NT2/D1 (cell line): ENCODE data around the gene CHST4.

Source experiments
- DNase-seq: peaks from one replicate; pipeline ENCODE4 v3.0.0-alpha.2; 2011; ENCODE audit warnings: low read depth, low spot score
- H3K27me3 ChIP-seq: 2 replicates; pipeline ENCODE4 v1.6.0; 2011; ENCODE audit warnings: mild to moderate bottlenecking; ENCODE audit not compliant: insufficient read length, insufficient read depth
- H3K36me3 ChIP-seq: 2 replicates; pipeline ENCODE4 v1.6.1; 2011; ENCODE audit warnings: mild to moderate bottlenecking, low read length, mixed read lengths; ENCODE audit not compliant: insufficient read depth, insufficient read length
- H3K4me1 ChIP-seq: 2 replicates; pipeline ENCODE4 v1.5.1; 2011; ENCODE audit not compliant: insufficient read depth, insufficient read length
- H3K4me3 ChIP-seq: 2 replicates; pipeline ENCODE4 v1.5.1; 2011; ENCODE audit warnings: low read depth; ENCODE audit not compliant: insufficient read length
- H3K9ac ChIP-seq: 2 replicates; pipeline ENCODE4 v1.6.0; 2011; ENCODE audit warnings: low read depth; ENCODE audit not compliant: insufficient read length
- H3K9me3 ChIP-seq: 2 replicates; pipeline ENCODE4 v1.5.1; 2011; ENCODE audit warnings: mild to moderate bottlenecking, low read length; ENCODE audit not compliant: insufficient read depth
- SUZ12 ChIP-seq: IDR thresholded peaks from 2 replicates; pipeline ENCODE4 v1.6.1; 2011; ENCODE audit not compliant: insufficient read length, insufficient read depth; ENCODE audit errors: extremely low read depth
- YY1 ChIP-seq: IDR thresholded peaks from 2 replicates; pipeline ENCODE4 v1.6.1; 2011; ENCODE audit not compliant: insufficient read length, insufficient read depth
- ZNF274 ChIP-seq: IDR thresholded peaks from 2 replicates; pipeline ENCODE4 v1.6.1; 2011; ENCODE audit warnings: mild to moderate bottlenecking, low read depth, low read length

Gene CHST4

DNA sequence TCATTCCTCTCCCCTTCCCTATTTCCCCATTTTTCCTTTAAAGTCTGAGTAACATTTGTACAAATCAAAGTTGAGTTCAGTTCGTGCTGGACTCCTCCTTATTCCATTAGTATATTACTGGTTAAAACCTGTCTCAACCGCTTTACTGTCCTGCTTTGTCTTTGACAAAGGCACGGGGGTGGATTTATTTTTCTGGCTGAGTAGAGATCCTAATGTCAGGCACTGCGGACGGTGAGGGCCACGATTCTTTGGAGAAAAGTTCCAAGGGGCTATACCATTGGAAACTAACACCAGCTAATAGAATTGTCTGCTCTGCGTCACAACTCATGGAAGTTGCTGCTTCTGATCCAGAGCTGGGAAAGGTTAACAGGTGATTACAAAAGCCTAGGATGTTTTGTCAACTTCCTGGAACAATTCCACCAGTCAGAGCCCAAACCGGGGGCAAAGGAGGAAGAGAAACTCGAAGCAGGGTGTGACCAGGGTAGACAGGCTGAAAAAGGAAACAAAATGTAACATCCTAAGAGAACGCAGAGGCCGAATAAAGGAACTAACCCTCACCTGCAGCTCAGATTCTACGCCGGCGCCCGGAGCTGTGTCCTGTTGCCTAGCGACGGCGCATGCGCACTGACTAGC, 38.2 kb downstream of the CHST4 start:
- DNase-seq = no peak
- Histone ChIP-seq H3K27me3 (no peaks in the 10 kb centered on the region), H3K4me1 (peaks cover 2% of the 10 kb centered on the region), H3K4me3 (peak overlapping the region; percentile 47), H3K36me3 (no peaks in the 10 kb centered on the region), H3K9ac (peak overlapping the region; percentile 43), H3K9me3 (peaks cover 24% of the 10 kb centered on the region; the same call in 1 of the 2 replicates)
- TF ChIP-seq YY1 (no peak), ZNF274 (no peak)

DNA sequence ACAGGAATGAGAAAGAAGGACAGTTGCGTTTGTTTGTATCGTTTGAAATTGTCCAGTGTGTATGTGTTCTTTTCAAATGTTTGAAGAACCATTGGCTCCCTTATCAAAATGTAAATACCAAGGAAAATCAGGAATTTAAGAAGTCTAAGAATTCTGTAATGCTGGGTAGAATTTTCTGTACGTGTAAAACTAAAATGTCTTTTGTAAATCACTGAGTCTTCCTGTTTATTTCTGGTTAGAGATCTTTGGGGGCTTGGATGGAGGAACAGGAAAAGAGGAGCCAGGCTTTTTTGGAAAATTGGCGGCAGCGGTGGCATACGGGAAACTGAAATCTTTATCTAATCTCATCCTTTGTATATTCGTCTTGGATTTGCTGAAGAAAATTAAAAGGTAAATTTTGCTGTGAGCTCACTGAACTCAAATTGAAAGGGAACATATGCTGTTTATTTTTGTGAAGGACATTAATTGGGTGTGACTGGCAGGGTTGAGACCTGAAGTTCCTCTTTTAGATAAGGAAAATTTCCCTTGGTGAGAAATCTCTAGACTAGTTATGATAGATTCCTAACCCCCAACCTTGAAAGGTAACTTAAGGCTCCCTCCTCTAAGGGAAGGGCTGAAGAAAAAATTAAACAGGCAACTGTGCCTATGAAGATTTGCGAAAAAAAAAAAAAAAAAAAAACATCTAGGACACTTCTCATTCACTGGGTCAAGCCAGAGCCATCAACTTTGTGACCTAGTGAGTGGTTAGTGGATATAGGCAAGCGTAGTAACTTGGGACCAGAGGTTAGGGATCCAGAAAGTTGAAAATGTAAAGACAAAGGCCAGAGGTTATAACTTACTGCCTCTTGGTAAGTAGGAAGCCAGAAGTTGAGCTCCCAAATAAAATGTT, 39.8 kb downstream of the CHST4 start:
- no peak for DNase-seq
- H3K4me1 ChIP-seq = peaks cover 2% of the 10 kb centered on the region
- peaks cover 21% of the 10 kb centered on the region; the same call in 1 of the 2 replicates for H3K9me3 ChIP-seq
- TF ChIP-seq ZNF274 = no peak
- TF ChIP-seq SUZ12 = no peak
- no peak for TF ChIP-seq YY1
- H3K4me3 ChIP-seq = peak overlapping the region; percentile 57
- no peaks in the 10 kb centered on the region for H3K27me3 ChIP-seq
- H3K36me3 ChIP-seq = no peaks in the 10 kb centered on the region
- H3K9ac ChIP-seq = peak overlapping the region; percentile 80

DNA sequence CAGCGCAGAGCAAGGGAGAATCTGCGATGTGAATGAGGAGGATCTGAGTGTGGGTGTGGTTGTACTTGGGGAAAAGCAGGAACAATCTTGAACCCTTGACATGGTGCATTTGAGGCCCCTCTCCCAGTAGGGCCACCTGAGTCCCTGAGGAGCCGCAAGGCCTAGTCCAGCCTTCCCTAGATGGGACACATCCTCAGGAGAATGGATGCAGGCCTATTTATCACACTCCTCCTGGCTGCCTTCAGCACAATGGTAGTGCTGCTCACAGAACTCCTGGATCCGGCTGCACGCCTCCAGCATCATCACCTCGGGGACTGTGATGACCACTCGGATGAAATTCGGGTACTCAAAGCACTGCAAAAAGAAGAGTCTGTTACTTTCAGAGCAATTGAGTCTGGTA, 41.7 kb downstream of the CHST4 start:
- TF ChIP-seq YY1 (no peak), SUZ12 (no peak), ZNF274 (no peak)
- no peak overlapping the region for H3K9ac ChIP-seq
- H3K9me3 ChIP-seq = 0 out of 2 replicates have a peak, but pooled peaks cover 4% of the 10 kb centered on the region
- DNase-seq = no peak
- H3K4me3 ChIP-seq = no peak overlapping the region
- H3K36me3 ChIP-seq = no peaks in the 10 kb centered on the region
- peaks cover 2% of the 10 kb centered on the region for H3K4me1 ChIP-seq
- H3K27me3 ChIP-seq = no peaks in the 10 kb centered on the region

GRCh38 chr16:71568551-71568950, 42.3 kb downstream of the CHST4 start:
- Histone ChIP-seq H3K4me3 (no peak overlapping the region), H3K9me3 (no peaks in the 10 kb centered on the region), H3K27me3 (no peaks in the 10 kb centered on the region), H3K36me3 (no peaks in the 10 kb centered on the region), H3K9ac (no peak overlapping the region), H3K4me1 (peaks cover 2% of the 10 kb centered on the region)
- no peak for DNase-seq
- TF ChIP-seq YY1 = no peak
- no peak for TF ChIP-seq ZNF274
- TF ChIP-seq SUZ12 = no peak

DNA sequence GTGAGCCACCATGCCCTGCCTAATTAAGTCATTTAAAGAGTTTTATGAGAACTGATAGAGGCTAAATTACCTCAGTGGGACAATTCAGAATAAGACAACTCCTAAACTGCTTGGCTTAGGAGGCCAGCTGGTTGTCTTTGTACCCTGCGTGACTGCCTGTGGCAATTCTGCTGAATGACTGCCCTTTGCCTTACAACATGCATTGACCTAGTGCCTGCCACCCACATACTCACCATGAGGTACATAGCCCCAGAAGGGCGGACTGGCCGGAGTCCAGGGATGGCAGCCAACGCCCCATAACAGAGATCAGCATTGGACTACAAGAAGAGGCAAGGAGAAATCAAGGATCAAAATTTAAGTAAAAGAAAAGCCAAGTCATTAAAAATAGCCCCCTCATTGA, 43.4 kb downstream of the CHST4 start:
- H3K4me1 ChIP-seq = peaks cover 2% of the 10 kb centered on the region
- H3K27me3 ChIP-seq = no peaks in the 10 kb centered on the region
- H3K9ac ChIP-seq = no peak overlapping the region
- no peak overlapping the region for H3K4me3 ChIP-seq
- H3K9me3 ChIP-seq = no peaks in the 10 kb centered on the region
- TF ChIP-seq ZNF274 = no peak
- TF ChIP-seq YY1 = no peak
- TF ChIP-seq SUZ12 = no peak
- DNase-seq = no peak
- H3K36me3 ChIP-seq = no peaks in the 10 kb centered on the region

DNA sequence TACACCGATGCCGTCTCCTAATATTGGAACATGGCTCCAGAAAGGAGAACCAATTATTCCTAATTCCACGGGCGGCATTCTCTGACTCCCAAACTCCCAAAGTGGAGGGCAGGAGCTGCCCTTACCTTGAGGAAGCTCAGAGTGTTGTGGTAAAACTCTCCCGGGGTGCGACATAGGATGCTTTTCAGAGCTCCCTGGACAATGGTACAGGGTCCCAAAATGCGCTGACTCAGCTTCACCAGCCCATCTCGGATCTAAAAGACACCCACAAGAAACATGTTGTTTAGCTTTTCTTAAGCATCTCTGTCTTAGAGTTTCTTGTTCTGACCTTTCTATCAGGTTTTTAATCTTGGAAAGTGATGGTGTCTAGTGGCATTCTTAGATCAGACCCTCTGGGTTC, 43.9 kb downstream of the CHST4 start:
- no peaks in the 10 kb centered on the region for H3K9me3 ChIP-seq
- no peaks in the 10 kb centered on the region for H3K27me3 ChIP-seq
- no peaks in the 10 kb centered on the region for H3K36me3 ChIP-seq
- TF ChIP-seq ZNF274 = no peak
- no peak for TF ChIP-seq SUZ12
- no peak for TF ChIP-seq YY1
- H3K9ac ChIP-seq = no peak overlapping the region
- H3K4me1 ChIP-seq = peaks cover 2% of the 10 kb centered on the region
- H3K4me3 ChIP-seq = no peak overlapping the region
- no peak for DNase-seq

DNA sequence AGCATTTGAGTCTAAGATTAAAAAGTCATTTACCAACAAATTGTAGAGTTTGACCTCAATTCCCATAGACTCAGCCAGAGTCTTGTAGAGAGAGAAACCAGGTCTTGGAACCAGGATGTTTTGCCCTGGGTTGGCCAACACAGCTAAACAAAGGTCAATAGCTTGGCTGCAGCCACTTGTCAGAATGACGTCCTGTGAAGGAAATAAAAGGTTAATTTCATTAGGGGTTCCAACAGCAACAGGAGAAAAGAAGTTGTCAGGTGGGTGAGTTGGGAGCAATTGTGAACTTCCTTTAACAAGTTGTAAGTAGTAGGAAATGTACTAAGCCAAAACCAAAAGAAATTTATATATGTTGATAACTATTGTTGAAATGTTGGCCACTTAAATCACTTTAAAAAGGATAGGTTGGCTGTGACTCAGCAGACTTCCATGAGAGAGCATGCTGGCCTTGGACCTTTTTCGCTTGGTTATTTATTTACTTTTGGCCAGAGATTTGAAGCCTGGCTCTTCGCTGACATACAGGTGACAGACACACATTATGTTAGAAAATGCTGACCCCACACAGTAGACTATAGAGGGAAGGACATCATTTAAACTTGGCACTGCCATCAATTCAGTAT, 46.4 kb downstream of the CHST4 start:
- H3K4me3 ChIP-seq = no peak overlapping the region
- no peaks in the 10 kb centered on the region for H3K27me3 ChIP-seq
- TF ChIP-seq ZNF274 = no peak
- no peak for TF ChIP-seq SUZ12
- TF ChIP-seq YY1 = no peak

More for the DNA sequence above, 46.4 kb downstream of the CHST4 start:
- H3K4me1 ChIP-seq = no peaks in the 10 kb centered on the region
- no peak overlapping the region for H3K9ac ChIP-seq
- no peaks in the 10 kb centered on the region for H3K9me3 ChIP-seq
- H3K36me3 ChIP-seq = no peaks in the 10 kb centered on the region
- DNase-seq = no peak
